Measurements from ENCODE around the gene ZMYND19.
"Not testable (repeated sequence)": the region's sequence is repeated elsewhere in the genome, so short reads cannot be mapped to it uniquely, and the experiment has no call there.

ZMYND19 gene

GRCh38 chr9:137586854-137587253 lies 3.5 kb downstream of the ZMYND19 start:
- DNase-seq, result no peak

- no peak for DNase-seq
Measured at GRCh38 chr9:137583957-137584356, 6.4 kb downstream of the ZMYND19 start.

GRCh38 chr9:137583347-137583746 lies 7.0 kb downstream of the ZMYND19 start:
- DNase-seq, result no peak

- DNase-seq, result peak; percentile 37 to 51
Measured at GRCh38 chr9:137582286-137582860, 7.9 kb downstream of the ZMYND19 start.

GRCh38 chr9:137581361-137582285 lies 8.7 kb downstream of the ZMYND19 start:
- no peak for DNase-seq

GRCh38 chr9:137580954-137581322 lies 9.4 kb downstream of the ZMYND19 start:
- no peak for DNase-seq

GRCh38 chr9:137580209-137580953 lies 9.9 kb downstream of the ZMYND19 start:
- DNase-seq, result no peak

GRCh38 chr9:137579259-137579604 lies 11.1 kb downstream of the ZMYND19 start:
- DNase-seq, result no peak

- DNase-seq, result peak; percentile 78 to 81
Measured at GRCh38 chr9:137578518-137579258, 11.6 kb downstream of the ZMYND19 start, which contains the start of gene DPH7. Gene DPH7, minus strand, starts transcription at chr9:137578925. Its CDS starts 148 bp downstream, at chr9:137578777.

- DNase-seq, result no peak
Measured at GRCh38 chr9:137575716-137576411, 14.4 kb downstream of the ZMYND19 start.

GRCh38 chr9:137575364-137575715 lies 15.0 kb downstream of the ZMYND19 start:
- no peak for DNase-seq

- DNase-seq, result no peak
Measured at GRCh38 chr9:137574192-137574591, 16.1 kb downstream of the ZMYND19 start.

GRCh38 chr9:137570566-137570965 lies 19.7 kb downstream of the ZMYND19 start:
- DNase-seq, result no peak

- no peak for DNase-seq
Measured at GRCh38 chr9:137569609-137570203, 20.6 kb downstream of the ZMYND19 start.

GRCh38 chr9:137568445-137568844 lies 21.9 kb downstream of the ZMYND19 start:
- not testable (repeated sequence) for DNase-seq

GRCh38 chr9:137564817-137565411 lies 25.4 kb downstream of the ZMYND19 start:
- peak in 1 of 2 experiments; percentile 3 for DNase-seq

- no peak for DNase-seq
Measured at GRCh38 chr9:137564134-137564533, 26.2 kb downstream of the ZMYND19 start.

- no peak for DNase-seq
Measured at GRCh38 chr9:137558127-137558526, 32.2 kb downstream of the ZMYND19 start.

- DNase-seq, result no peak
Measured at GRCh38 chr9:137556069-137556838, 34.1 kb downstream of the ZMYND19 start.

GRCh38 chr9:137555179-137555578 lies 35.1 kb downstream of the ZMYND19 start:
- DNase-seq, result no peak

GRCh38 chr9:137554349-137554748 lies 36.0 kb downstream of the ZMYND19 start:
- DNase-seq, result no peak
